ENCODE data around the gene LIPN. TPM values are rescaled to one million over a fixed set of nuclear protein-coding genes. Genes with fewer than 3 reads are reported as not detected.

The LIPN gene
- total and polyA plus RNA-seq, 2 experiments from 2014 or later: not detected

GRCh38 chr10:88828310-88828709, 68.5 kb downstream of the LIPN start:
- Mint-ChIP-seq H3K27ac (no peak overlapping the region), H3K9me3 (no peaks in the 10 kb centered on the region), H3K4me3 (no peak overlapping the region), H3K36me3 (ENCODE audit: low read depth) (no peaks in the 10 kb centered on the region), H3K27me3 (ENCODE audit: insufficient read depth, low read depth, poor library complexity) (no peaks in the 10 kb centered on the region), H3K4me1 (no peaks in the 10 kb centered on the region; the same call in 2 of the 3 replicates)
- H3F3A ChIP-seq (replicated peaks; ENCODE audit: low read depth): no peaks in the 10 kb centered on the region
- H4K20me1 ChIP-seq (replicated peaks; ENCODE audit: insufficient read depth): no peaks in the 10 kb centered on the region
- H3K36me3 ChIP-seq (ENCODE audit: insufficient read depth): no peaks in the 10 kb centered on the region
- no peak overlapping the region; the same call in 1 of the 2 replicates for H2AFZ ChIP-seq
- TF ChIP-seq ZNF331 (CRISPR knock-in tag; IDR thresholded peaks at IDR 0.05; ENCODE audit: low read depth): no peak
- TF ChIP-seq NANOG (IDR thresholded peaks at IDR 0.05; ENCODE audit: borderline replicate concordance): no peak
- TF ChIP-seq ETS1 (IDR thresholded peaks at IDR 0.05): no peak
- TF ChIP-seq EZH2 (IDR thresholded peaks at IDR 0.05; ENCODE audit: low read depth, unreplicated experiment): no peak
- no peak for TF ChIP-seq REST (IDR thresholded peaks at IDR 0.05; ENCODE audit: unreplicated experiment)
- no peak for TF ChIP-seq CTCF (conservative IDR thresholded peaks at IDR 0.05; ENCODE audit: low read depth in 2 of 2)
- no peak for TF ChIP-seq JUNB (IDR thresholded peaks at IDR 0.05; ENCODE audit: unreplicated experiment)
- no peak for TF ChIP-seq POLR2AphosphoS5 (IDR thresholded peaks at IDR 0.05; ENCODE audit: low read depth)
- TF ChIP-seq CREB1 (CRISPR knock-in tag; IDR thresholded peaks at IDR 0.05; ENCODE audit: low read depth): no peak
- no peak for TF ChIP-seq EZH2phosphoT487 (IDR thresholded peaks at IDR 0.05; ENCODE audit: unreplicated experiment)
- no peak overlapping the region for H3K4me2 ChIP-seq
- H3K9me2 ChIP-seq (ENCODE audit: insufficient read depth): no peaks in the 10 kb centered on the region
- H3K27me3 ChIP-seq (ENCODE audit: insufficient read depth): no peaks in the 10 kb centered on the region
- ATAC-seq: no peak
- no peaks in the 10 kb centered on the region for H3K79me2 ChIP-seq (replicated peaks; ENCODE audit: insufficient read depth)
- H3K4me1 ChIP-seq (ENCODE audit: insufficient read depth): no peaks in the 10 kb centered on the region
- DNase-seq (ENCODE audit: low spot score): no peak
- no peak overlapping the region for H3K4me3 ChIP-seq
- no peak overlapping the region for H3K27ac ChIP-seq (ENCODE audit: low read depth)

Other genes with a start within 250 kb of the LIPN start
- gene RNLS, start 176.7 kb upstream of the LIPN start, total RNA-seq (2014; rRNA removed; shearing (Covaris generic)): 7.7 and 15.2 TPM in 2 replicates
- 5.7 and 8.8 TPM in 2 replicates for gene RNLS, start 176.7 kb upstream of the LIPN start, polyA plus RNA-seq (2016; fragmentation: Nextera tagmentation; extraction: Ambion mirVana)
- gene LIPJ, start 173.3 kb upstream of the LIPN start, total RNA-seq (2014; rRNA removed; shearing (Covaris generic)): 0.04 and 0.14 TPM in 2 replicates
- gene LIPJ, start 173.3 kb upstream of the LIPN start, polyA plus RNA-seq (2016; fragmentation: Nextera tagmentation; extraction: Ambion mirVana): not detected in 2 replicates
- gene LIPF, start 95.6 kb upstream of the LIPN start, total RNA-seq (2014; rRNA removed; shearing (Covaris generic)): not detected in 2 replicates
- not detected in 2 replicates for gene LIPF, start 95.6 kb upstream of the LIPN start, polyA plus RNA-seq (2016; fragmentation: Nextera tagmentation; extraction: Ambion mirVana)
- gene LIPK, start 53.8 kb upstream of the LIPN start, total RNA-seq (2014; rRNA removed; shearing (Covaris generic)): not detected in 2 replicates
- gene LIPK, start 53.8 kb upstream of the LIPN start, polyA plus RNA-seq (2016; fragmentation: Nextera tagmentation; extraction: Ambion mirVana): not detected in 2 replicates
- not detected in 2 replicates for gene LIPM, start 42.7 kb downstream of the LIPN start, total RNA-seq (2014; rRNA removed; shearing (Covaris generic))
- gene LIPM, start 42.7 kb downstream of the LIPN start, polyA plus RNA-seq (2016; fragmentation: Nextera tagmentation; extraction: Ambion mirVana): not detected in 2 replicates
- not detected in 2 replicates for gene ANKRD22, start 91.8 kb downstream of the LIPN start, total RNA-seq (2014; rRNA removed; shearing (Covaris generic))
- not detected in 2 replicates for gene ANKRD22, start 91.8 kb downstream of the LIPN start, polyA plus RNA-seq (2016; fragmentation: Nextera tagmentation; extraction: Ambion mirVana)
- 11.5 and 12.5 TPM in 2 replicates for gene STAMBPL1, start 120.2 kb downstream of the LIPN start, total RNA-seq (2014; rRNA removed; shearing (Covaris generic))
- gene STAMBPL1, start 120.2 kb downstream of the LIPN start, polyA plus RNA-seq (2016; fragmentation: Nextera tagmentation; extraction: Ambion mirVana): 1.8 and 2.5 TPM in 2 replicates
- 2.4 and 9.4 TPM in 2 replicates for gene ACTA2, start 192.8 kb downstream of the LIPN start, total RNA-seq (2014; rRNA removed; shearing (Covaris generic))
- 3.4 and 3.9 TPM in 2 replicates for gene ACTA2, start 192.8 kb downstream of the LIPN start, polyA plus RNA-seq (2016; fragmentation: Nextera tagmentation; extraction: Ambion mirVana)
- 3.1 and 4.3 TPM in 2 replicates for gene FAS, start 230.8 kb downstream of the LIPN start, total RNA-seq (2014; rRNA removed; shearing (Covaris generic))
- gene FAS, start 230.8 kb downstream of the LIPN start, polyA plus RNA-seq (2016; fragmentation: Nextera tagmentation; extraction: Ambion mirVana): 3.1 and 3.5 TPM in 2 replicates

All from GM23338 (cell line).